GF-D8 (cell line): ENCODE results near the gene TMCC2.

ENCODE experiments used
- DNase-seq: peaks from one replicate; lab custom pipeline; 2025; lab: John Stamatoyannopoulos, UW

Gene TMCC2

DNA sequence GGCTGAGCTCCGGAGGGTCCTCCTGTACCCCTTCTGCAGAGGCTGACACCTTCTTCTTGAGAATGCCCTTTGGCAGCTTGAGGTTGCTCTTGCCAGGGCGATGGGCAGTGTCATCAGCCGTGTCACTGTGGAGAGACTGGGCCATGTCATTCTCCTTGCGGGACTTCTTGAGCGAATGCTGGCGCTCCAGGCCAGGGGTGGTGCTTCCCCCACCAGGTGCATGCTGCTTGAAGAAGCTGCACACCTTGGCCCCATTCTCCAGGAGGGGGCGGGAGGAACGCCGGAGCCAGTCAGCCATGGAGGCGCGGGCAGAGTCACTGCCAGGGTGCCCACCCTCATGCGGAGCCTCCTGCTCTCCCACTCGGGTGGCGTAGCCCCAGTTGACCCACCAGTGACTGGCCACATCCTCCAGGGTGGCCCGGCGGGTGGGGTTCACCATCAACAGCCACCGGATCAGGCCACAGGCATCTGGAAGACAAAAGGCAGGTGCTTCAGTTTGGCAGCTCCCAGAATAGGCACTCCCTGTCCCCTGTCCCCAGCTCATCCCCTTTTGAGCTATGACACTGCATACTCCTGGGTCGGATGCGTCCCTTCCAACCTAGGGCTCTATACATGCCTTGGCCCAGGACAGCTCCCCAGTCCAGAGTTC, 76.4 kb downstream of the TMCC2 start:
- DNase-seq: no peak

DNA sequence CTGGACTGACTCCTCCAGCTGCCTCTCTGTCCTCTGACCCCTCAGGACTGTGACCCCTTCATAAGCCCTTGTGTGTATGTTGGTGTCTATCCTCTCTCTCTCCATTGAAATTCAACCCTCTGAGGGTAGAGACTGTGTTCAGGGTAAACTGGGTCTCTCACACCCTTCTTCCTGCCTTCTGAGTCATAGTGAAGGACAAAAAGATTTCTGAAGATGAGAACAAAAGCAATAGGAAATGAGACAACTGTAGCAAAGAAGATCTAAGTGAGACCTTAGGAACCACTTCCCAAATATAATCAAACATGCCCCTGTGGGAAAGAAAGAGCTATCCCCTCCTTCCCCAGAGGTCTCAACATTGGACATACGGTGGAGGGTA, 76.9 kb downstream of the TMCC2 start:
- DNase-seq: no peak

- DNase-seq: no peak
These were observed 79.3 kb downstream of the TMCC2 start for GRCh38 chr1:205306929-205307566.

- DNase-seq: no peak
These were observed 82.0 kb downstream of the TMCC2 start for GRCh38 chr1:205309741-205310140.

GRCh38 chr1:205310976-205311704, 83.4 kb downstream of the TMCC2 start:
- DNase-seq: no peak

DNA sequence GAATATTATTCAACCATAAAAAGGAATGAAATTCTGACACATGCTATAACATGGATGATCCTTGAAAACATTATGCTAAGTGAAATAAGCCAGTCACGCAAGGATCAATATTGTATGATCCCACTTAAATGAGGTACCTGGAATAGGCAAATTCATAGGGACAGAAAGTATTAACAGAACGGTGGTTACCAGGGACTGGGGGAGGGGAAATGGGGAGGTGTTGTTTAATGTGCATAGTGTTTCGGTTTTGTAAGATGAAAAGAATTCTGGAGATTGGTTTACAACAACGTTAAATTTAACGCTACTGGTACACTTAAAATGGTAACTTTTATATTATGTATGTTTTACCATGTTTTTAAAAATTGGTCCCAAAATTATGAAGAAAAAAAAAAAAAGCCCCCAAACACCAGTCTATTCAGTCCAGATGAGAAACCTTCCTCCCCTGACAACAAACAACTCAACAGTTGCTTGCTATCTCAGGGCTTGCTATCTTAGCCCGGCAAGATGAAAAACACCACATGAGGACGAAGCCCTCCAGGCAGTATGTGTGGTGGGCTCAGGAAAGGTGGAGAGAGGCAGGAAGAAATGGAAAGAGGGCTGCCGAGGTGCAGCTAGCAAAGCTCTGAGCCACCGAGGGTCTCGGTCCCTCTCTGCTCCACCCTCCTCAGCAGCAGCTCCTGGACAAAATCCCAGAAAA, 85.3 kb downstream of the TMCC2 start:
- no peak for DNase-seq

DNA sequence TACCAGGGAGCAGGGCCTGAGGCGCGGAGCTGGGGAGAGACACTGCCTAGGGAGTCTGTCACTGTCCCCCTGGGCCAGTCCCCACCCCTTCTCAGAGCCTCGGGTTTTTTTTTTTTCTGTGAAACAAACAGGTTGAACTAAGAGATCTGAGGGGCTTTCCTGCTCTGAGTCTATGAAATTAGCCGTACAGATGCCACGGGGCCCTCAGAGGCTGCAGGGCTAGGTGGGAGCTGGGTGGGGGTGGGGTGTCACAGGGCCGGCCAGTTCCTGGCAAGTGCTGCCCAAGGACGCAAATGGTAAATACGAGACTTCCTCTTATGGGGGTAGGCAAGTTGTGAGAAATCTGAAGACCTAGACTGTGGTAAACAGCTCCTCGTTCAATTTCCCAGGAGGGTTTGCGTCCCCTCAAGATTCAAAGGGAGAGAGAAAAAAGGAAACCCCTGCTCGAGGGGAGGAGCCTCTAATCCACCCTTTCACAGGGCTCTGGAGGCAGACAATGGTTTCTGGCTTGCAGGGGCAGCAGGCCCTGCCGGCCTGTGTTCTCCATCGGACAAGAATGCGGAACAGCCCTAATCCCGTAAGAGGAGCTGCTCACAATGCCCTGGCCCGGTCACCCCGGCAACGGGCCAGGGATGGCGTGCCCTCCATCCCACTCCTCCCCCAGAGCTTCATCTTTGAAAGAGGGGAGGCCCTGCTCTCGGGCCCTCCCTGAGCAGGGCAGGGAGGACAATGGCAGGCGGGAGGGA, 86.0 kb downstream of the TMCC2 start:
- DNase-seq: no peak

- DNase-seq: no peak
These were observed 87.4 kb downstream of the TMCC2 start for GRCh38 chr1:205315008-205315618.

DNA sequence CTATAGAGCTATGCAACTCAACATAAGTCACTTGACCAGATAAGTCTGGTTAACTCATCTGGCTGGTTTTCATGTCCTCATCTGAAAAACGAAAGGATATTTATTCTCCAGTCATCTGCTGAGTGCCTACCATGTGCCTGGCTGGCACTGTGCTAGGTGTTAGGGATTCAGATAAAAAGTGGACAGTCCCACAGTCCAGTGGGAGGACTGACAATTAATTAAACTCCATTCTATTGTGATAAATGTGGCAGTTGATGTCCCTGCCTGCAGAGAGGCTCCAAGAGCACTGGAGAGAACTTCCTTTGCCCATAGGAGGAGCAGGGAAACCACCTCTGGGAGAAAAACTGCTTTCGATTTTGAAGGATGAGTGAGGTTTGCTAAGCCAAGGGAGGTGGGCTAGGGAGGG, 88.4 kb downstream of the TMCC2 start:
- no peak for DNase-seq

GRCh38 chr1:205317311-205317917, 89.7 kb downstream of the TMCC2 start:
- DNase-seq: no peak

- no peak for DNase-seq
These were observed 90.7 kb downstream of the TMCC2 start for GRCh38 chr1:205318231-205318991.

GRCh38 chr1:205319081-205320018, 91.6 kb downstream of the TMCC2 start:
- peak; percentile 42 for DNase-seq

GRCh38 chr1:205321162-205321958, 93.6 kb downstream of the TMCC2 start, which contains the start of gene NUAK2:
Gene NUAK2 (minus strand): TSS chr1:205321745. CDS start chr1:205321628, 117 bp downstream.
- no peak for DNase-seq

DNA sequence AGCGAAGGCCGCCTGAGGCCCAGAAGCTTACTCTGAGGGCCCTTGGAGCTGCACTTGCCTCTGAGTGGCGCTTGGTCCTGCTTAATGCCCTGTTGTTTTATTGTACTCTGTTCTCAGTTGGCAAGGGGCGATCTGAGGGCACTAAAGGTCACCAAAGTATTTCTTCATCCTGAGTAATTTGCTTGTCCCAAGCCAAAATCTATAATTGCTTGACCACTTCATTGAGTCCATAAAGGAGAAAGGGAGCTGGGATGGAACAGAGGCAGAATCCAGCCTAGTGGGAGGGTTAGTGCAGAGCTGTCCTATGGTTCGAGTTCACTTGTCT, 94.2 kb downstream of the TMCC2 start:
- no peak for DNase-seq
